ENCODE data around the gene KPNA1. TPM values are rescaled to one million over a fixed set of nuclear protein-coding genes. Genes with fewer than 3 reads are reported as not detected.
"Not testable (repeated sequence)": the region's sequence is repeated elsewhere in the genome, so short reads cannot be mapped to it uniquely, and the experiment has no call there.

Gene KPNA1
- total RNA-seq, 1 experiment from 2014 or later = 118 TPM

DNA sequence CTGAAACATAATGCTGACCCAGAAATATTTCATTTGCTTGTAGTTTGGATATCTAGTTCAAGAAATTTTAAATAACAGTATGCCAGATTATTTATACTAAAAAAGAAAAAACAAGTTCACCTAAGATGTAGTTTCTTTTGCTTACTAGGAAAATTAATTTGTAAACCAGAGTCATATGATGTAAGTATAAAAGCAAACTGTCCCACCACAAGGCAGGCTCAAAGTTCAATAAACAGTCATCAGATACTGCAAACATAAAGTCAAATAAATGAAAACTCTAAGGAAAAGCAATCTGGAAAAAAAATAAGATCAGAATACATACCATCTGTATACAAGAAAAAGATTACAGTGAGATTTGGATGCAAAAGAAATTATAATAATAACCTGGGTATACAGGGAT, 58.7 kb downstream of the KPNA1 start:
- no TSS peak for BruUV-seq (replicated peaks)
- POLR2A ChIA-PET = no interaction called here
- Histone ChIP-seq H3K9me3 (ENCODE audit: control insufficient read depth, insufficient read depth, low read depth, low read length) (no peaks in the 10 kb centered on the region), H3K4me1 (ENCODE audit: control insufficient read depth, insufficient read depth, low read length) (no peaks in the 10 kb centered on the region), H3K4me3 (ENCODE audit: low read depth in 2 of 2, low read length in 2 of 2) (no peak overlapping the region), H3K27me3 (ENCODE audit: control insufficient read depth, insufficient read depth, low read length) (no peaks in the 10 kb centered on the region), H3K27ac (ENCODE audit: low read length) (no peak overlapping the region), H3K36me3 (ENCODE audit: control insufficient read depth, insufficient read depth, low read length) (peaks cover 53% of the 10 kb centered on the region)
- in situ Hi-C loops (cut with HindIII; ENCODE audit: low pct_unique_long_range_greater_than_20kb, low sequenced_read_pairs) = no loop called here
- ATAC-seq (no peak), DNase-seq (ENCODE audit: low read depth, low spot score) (no peak)
- intact Hi-C loops (cut with micrococcal nuclease; ENCODE audit: unreplicated experiment) = no loop called here
- TF ChIP-seq SIN3A (IDR thresholded peaks at IDR 0.05; ENCODE audit: borderline replicate concordance, insufficient read depth, low read depth, low read length) (no peak), TCF7L2 (IDR thresholded peaks at IDR 0.05; ENCODE audit: low read depth, low read length) (no peak), POLR2AphosphoS5 (IDR thresholded peaks at IDR 0.05; ENCODE audit: low read depth, low read length) (no peak)
- TF ChIP-seq, protein P1, sequence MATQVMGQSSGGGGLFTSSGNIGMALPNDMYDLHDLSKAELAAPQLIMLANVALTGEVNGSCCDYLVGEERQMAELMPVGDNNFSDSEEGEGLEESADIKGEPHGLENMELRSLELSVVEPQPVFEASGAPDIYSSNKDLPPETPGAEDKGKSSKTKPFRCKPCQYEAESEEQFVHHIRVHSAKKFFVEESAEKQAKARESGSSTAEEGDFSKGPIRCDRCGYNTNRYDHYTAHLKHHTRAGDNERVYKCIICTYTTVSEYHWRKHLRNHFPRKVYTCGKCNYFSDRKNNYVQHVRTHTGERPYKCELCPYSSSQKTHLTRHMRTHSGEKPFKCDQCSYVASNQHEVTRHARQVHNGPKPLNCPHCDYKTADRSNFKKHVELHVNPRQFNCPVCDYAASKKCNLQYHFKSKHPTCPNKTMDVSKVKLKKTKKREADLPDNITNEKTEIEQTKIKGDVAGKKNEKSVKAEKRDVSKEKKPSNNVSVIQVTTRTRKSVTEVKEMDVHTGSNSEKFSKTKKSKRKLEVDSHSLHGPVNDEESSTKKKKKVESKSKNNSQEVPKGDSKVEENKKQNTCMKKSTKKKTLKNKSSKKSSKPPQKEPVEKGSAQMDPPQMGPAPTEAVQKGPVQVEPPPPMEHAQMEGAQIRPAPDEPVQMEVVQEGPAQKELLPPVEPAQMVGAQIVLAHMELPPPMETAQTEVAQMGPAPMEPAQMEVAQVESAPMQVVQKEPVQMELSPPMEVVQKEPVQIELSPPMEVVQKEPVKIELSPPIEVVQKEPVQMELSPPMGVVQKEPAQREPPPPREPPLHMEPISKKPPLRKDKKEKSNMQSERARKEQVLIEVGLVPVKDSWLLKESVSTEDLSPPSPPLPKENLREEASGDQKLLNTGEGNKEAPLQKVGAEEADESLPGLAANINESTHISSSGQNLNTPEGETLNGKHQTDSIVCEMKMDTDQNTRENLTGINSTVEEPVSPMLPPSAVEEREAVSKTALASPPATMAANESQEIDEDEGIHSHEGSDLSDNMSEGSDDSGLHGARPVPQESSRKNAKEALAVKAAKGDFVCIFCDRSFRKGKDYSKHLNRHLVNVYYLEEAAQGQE (IDR thresholded peaks at IDR 0.05; ENCODE audit: insufficient read depth in 1 of 2, low read depth in 2 of 2, low read length in 1 of 2) = no peak
- TF ChIP-seq, protein P2, sequence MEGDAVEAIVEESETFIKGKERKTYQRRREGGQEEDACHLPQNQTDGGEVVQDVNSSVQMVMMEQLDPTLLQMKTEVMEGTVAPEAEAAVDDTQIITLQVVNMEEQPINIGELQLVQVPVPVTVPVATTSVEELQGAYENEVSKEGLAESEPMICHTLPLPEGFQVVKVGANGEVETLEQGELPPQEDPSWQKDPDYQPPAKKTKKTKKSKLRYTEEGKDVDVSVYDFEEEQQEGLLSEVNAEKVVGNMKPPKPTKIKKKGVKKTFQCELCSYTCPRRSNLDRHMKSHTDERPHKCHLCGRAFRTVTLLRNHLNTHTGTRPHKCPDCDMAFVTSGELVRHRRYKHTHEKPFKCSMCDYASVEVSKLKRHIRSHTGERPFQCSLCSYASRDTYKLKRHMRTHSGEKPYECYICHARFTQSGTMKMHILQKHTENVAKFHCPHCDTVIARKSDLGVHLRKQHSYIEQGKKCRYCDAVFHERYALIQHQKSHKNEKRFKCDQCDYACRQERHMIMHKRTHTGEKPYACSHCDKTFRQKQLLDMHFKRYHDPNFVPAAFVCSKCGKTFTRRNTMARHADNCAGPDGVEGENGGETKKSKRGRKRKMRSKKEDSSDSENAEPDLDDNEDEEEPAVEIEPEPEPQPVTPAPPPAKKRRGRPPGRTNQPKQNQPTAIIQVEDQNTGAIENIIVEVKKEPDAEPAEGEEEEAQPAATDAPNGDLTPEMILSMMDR (IDR thresholded peaks at IDR 0.05) = no peak
- CTCF ChIA-PET = no interaction called here

DNA sequence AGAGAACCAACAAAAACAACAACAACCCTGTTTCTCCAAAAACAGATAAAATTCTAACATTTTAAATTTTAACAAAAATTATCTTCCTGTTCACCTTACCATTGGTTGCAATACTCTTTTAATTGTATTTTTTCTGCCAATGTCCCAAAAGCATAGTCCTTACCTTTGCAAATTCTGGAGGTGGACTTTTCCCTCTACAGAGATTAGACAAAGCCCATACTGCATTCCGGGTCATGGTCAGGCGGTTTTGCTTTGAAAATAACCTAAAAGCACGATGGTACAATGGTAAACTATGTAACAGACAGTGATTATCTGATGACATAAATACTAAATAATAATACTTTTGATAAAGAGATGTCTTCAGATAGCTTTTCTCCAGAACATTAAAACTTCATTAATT, 63.4 kb downstream of the KPNA1 start:
- ATAC-seq (no peak), DNase-seq (ENCODE audit: low read depth, low spot score) (no peak)
- CTCF ChIA-PET = no interaction called here
- TF ChIP-seq POLR2AphosphoS5 (IDR thresholded peaks at IDR 0.05; ENCODE audit: low read depth, low read length) = no peak
- TF ChIP-seq, protein P2 (IDR thresholded peaks at IDR 0.05) = no peak
- intact Hi-C loops (cut with micrococcal nuclease; ENCODE audit: unreplicated experiment) = no loop called here
- Histone ChIP-seq H3K9me3 (ENCODE audit: control insufficient read depth, insufficient read depth, low read depth, low read length) (no peaks in the 10 kb centered on the region), H3K27me3 (ENCODE audit: control insufficient read depth, insufficient read depth, low read length) (no peaks in the 10 kb centered on the region), H3K4me1 (ENCODE audit: control insufficient read depth, insufficient read depth, low read length) (no peaks in the 10 kb centered on the region), H3K27ac (ENCODE audit: low read length) (no peak overlapping the region), H3K36me3 (ENCODE audit: control insufficient read depth, insufficient read depth, low read length) (peaks cover 29% of the 10 kb centered on the region), H3K4me3 (ENCODE audit: low read depth in 2 of 2, low read length in 2 of 2) (no peak overlapping the region)
- in situ Hi-C loops (cut with HindIII; ENCODE audit: low pct_unique_long_range_greater_than_20kb, low sequenced_read_pairs) = no loop called here
- POLR2A ChIA-PET = no interaction called here
- BruUV-seq (replicated peaks) = no TSS peak

DNA sequence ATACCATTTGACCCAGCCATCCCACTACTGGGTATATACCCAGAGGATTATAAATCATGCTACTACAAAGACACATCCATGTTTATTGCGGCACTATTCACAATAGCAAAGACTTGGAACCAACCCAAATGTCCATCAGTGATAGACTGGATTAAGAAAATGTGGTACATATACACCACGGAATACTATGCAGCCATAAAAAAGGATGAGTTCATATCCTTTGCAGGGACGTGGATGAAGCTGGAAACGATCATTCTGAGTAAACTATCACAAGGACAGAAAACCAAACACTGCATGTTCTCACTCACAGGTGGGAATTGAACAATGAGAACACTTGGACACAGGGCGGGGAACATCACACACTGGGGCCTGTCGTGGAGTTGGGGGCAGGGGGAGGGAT, 66.5 kb downstream of the KPNA1 start:
- DNase-seq (ENCODE audit: low read depth, low spot score); H3K27me3 ChIP-seq (ENCODE audit: control insufficient read depth, insufficient read depth, low read length); intact Hi-C loops (cut with micrococcal nuclease; ENCODE audit: unreplicated experiment); H3K27ac ChIP-seq (ENCODE audit: low read length); in situ Hi-C loops (cut with HindIII; ENCODE audit: low pct_unique_long_range_greater_than_20kb, low sequenced_read_pairs); POLR2A ChIA-PET; BruUV-seq (replicated peaks); H3K4me1 ChIP-seq (ENCODE audit: control insufficient read depth, insufficient read depth, low read length); H3K4me3 ChIP-seq (ENCODE audit: low read depth in 2 of 2, low read length in 2 of 2); ATAC-seq; CTCF ChIA-PET; H3K9me3 ChIP-seq (ENCODE audit: control insufficient read depth, insufficient read depth, low read depth, low read length): not testable (repeated sequence)
- peaks cover 17% of the 10 kb centered on the region for H3K36me3 ChIP-seq (ENCODE audit: control insufficient read depth, insufficient read depth, low read length)

DNA sequence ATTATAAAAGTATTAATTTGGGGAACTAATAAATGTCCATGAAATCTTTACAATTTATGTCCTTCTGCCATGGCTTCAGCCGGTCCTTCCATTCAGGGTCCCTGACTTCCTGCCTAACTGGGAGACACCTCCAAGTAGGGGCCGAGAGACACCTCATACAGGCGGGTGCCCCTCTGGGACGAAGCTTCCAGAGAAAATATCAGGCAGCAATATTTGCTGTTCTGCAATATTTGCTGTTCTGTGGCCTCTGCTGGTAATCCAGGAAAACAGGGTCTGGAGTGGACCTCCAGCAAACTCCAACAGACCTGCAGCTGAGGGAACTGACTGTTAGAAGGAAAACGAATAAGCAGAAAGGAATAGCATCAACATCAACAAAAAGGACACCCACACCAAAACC, 70.2 kb downstream of the KPNA1 start:
- H3K27ac ChIP-seq (ENCODE audit: low read length); intact Hi-C loops (cut with micrococcal nuclease; ENCODE audit: unreplicated experiment); CTCF ChIA-PET; POLR2A ChIA-PET; H3K4me3 ChIP-seq (ENCODE audit: low read depth in 2 of 2, low read length in 2 of 2); DNase-seq (ENCODE audit: low read depth, low spot score); BruUV-seq (replicated peaks); ATAC-seq; H3K4me1 ChIP-seq (ENCODE audit: control insufficient read depth, insufficient read depth, low read length); H3K27me3 ChIP-seq (ENCODE audit: control insufficient read depth, insufficient read depth, low read length); in situ Hi-C loops (cut with HindIII; ENCODE audit: low pct_unique_long_range_greater_than_20kb, low sequenced_read_pairs); H3K9me3 ChIP-seq (ENCODE audit: control insufficient read depth, insufficient read depth, low read depth, low read length): not testable (repeated sequence)
- H3K36me3 ChIP-seq (ENCODE audit: control insufficient read depth, insufficient read depth, low read length) = peaks cover 27% of the 10 kb centered on the region

DNA sequence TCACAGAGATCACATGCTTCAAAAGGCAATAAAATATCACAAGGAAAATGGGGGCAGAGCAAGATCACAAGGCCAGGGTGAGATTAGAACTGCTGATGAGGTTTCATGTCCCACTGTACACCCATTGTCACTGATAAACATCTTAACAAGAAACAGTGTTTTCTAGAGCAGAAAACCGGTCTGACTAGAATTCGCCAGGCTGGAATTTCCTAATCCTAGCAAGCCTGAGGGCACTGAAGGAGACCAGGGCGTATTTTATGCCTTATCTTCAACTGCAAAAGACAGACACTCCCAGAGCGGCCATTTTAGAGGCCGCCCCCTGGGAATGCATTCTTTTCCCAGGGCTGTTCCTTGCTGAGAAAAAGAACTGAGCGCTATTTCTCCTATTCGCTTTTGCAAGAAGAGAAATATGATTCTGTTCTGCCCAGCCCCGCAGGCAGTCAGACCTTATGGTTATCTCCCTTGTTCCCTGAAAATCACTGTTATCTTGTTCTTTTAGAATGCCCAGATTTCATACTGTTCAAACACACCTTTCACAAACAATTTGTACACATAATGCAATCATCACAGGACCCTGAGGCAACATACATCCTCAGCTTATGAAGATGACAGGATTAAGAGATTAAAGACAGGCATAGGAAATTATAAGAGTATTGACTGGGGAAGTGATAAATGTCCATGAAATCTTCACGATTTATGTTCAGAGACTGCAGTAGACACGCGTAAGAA, 70.8 kb downstream of the KPNA1 start:
- H3K4me1 ChIP-seq (ENCODE audit: control insufficient read depth, insufficient read depth, low read length); DNase-seq (ENCODE audit: low read depth, low spot score); H3K9me3 ChIP-seq (ENCODE audit: control insufficient read depth, insufficient read depth, low read depth, low read length); intact Hi-C loops (cut with micrococcal nuclease; ENCODE audit: unreplicated experiment); ATAC-seq; CTCF ChIA-PET; H3K27ac ChIP-seq (ENCODE audit: low read length); BruUV-seq (replicated peaks); in situ Hi-C loops (cut with HindIII; ENCODE audit: low pct_unique_long_range_greater_than_20kb, low sequenced_read_pairs); H3K4me3 ChIP-seq (ENCODE audit: low read depth in 2 of 2, low read length in 2 of 2); H3K27me3 ChIP-seq (ENCODE audit: control insufficient read depth, insufficient read depth, low read length); POLR2A ChIA-PET: not testable (repeated sequence)
- peaks cover 23% of the 10 kb centered on the region for H3K36me3 ChIP-seq (ENCODE audit: control insufficient read depth, insufficient read depth, low read length)

Measured in Panc1 (cell line).